Prostate gland (tissue), 2 donors: ENCODE data around the gene IGF1R.

Source experiments
- POLR2AphosphoS5 ChIP-seq: sonication (generic); formaldehyde crosslinking; IDR thresholded peaks from one replicate; pipeline ENCODE4 v1.6.1; 2017; ENCODE audit warnings: antibody characterized with exemption
- TF ChIP-seq, protein P1 (sequence below), 4 experiments: fragments of 200-600 bp in 2 of 4; fragments of 450-650 bp in 2 of 4; sonication (generic) in 2 of 4; IDR thresholded peaks; 1 replicate in 3 of 4; 2 replicates in 1 of 4; pipeline ENCODE4 v1.5.1; 2016 to 2019; ENCODE audit warnings: antibody characterized with exemption in 4 of 4, mild to moderate bottlenecking in 2 of 4, moderate library complexity in 2 of 4

- TF ChIP-seq, protein P1, sequence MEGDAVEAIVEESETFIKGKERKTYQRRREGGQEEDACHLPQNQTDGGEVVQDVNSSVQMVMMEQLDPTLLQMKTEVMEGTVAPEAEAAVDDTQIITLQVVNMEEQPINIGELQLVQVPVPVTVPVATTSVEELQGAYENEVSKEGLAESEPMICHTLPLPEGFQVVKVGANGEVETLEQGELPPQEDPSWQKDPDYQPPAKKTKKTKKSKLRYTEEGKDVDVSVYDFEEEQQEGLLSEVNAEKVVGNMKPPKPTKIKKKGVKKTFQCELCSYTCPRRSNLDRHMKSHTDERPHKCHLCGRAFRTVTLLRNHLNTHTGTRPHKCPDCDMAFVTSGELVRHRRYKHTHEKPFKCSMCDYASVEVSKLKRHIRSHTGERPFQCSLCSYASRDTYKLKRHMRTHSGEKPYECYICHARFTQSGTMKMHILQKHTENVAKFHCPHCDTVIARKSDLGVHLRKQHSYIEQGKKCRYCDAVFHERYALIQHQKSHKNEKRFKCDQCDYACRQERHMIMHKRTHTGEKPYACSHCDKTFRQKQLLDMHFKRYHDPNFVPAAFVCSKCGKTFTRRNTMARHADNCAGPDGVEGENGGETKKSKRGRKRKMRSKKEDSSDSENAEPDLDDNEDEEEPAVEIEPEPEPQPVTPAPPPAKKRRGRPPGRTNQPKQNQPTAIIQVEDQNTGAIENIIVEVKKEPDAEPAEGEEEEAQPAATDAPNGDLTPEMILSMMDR (IDR thresholded peaks at IDR 0.05) = no peak
- no peak for TF ChIP-seq POLR2AphosphoS5
Observed at GRCh38 chr15:98764291-98764690, 116.0 kb downstream of the IGF1R start.
